Heart right ventricle (tissue), 16 donors: Measurements from ENCODE around the gene LPCAT1. TPM values are rescaled to one million over a fixed set of nuclear protein-coding genes. Genes with fewer than 3 reads are reported as not detected.

ENCODE experiments used
- ATAC-seq, 8 donors: fragments of 200-7000 bp; cut with Tn5 transposase; one replicate each; pipeline ENCODE4 v1.9.1; 2020; ENCODE audit warnings: mild to moderate bottlenecking in 8 of 8, moderate library complexity in 8 of 8, moderate number of reproducible peaks in 1 of 8
- DNase-seq, 2 donors: peaks; one replicate each; pipeline ENCODE4 v3.0.0-alpha.2; 2020
- H3K27ac ChIP-seq, 10 donors: fragments of 200-600 bp; sonication (generic) in 2 of 10; one replicate each; pipeline versions ENCODE4 v1.5.0 to v1.8.0; 2020 to 2022; ENCODE audit warnings: mild to moderate bottlenecking in 3 of 10
- H3K27me3 ChIP-seq, 7 donors: fragments of 200-600 bp; one replicate each; pipeline ENCODE4 v1.8.0; 2021 to 2022; ENCODE audit warnings: mild to moderate bottlenecking in 2 of 7
- H3K36me3 ChIP-seq, 9 donors: fragments of 200-600 bp; sonication (generic) in 1 of 9; one replicate each; pipeline versions ENCODE4 v1.5.0 to v1.8.0; 2020 to 2022; ENCODE audit warnings: mild to moderate bottlenecking in 2 of 9
- H3K4me1 ChIP-seq, 9 donors: fragments of 200-600 bp; sonication (generic) in 1 of 9; one replicate each; pipeline versions ENCODE4 v1.5.0 to v1.8.0; 2020 to 2022; ENCODE audit warnings: mild to moderate bottlenecking in 4 of 9
- H3K4me3 ChIP-seq, 10 donors: fragments of 200-600 bp; sonication (generic) in 2 of 10; one replicate each; pipeline versions ENCODE4 v1.5.0 to v1.8.0; 2020 to 2022; ENCODE audit warnings: mild to moderate bottlenecking in 7 of 10, moderate library complexity in 2 of 10
- H3K9me3 ChIP-seq, 11 donors: fragments of 200-600 bp in 10 of 11; sonication (generic) in 2 of 11; one replicate each; pipeline versions ENCODE4 v1.5.0 to v1.8.0; 2013 to 2022; ENCODE audit warnings: mild to moderate bottlenecking in 2 of 11, control low read depth in 1 of 11, moderate library complexity in 1 of 11
- WGBS, 2 donors: extraction: QIAGEN DNeasy Blood & Tissue Kit; methylation state at CpG; one replicate each; pipeline ENCODE4 v1.1.7; 2013; ENCODE audit warnings: inconsistent platforms in 1 of 2; 5-methylcytosine and 5-hydroxymethylcytosine counted together
- intact Hi-C, 10 donors: fragments of 100-400 bp; cut with DNase I; formaldehyde crosslinking; loops; one replicate each; pipeline versions ENCODE4 v1.11.1 to v1.14.2; 2022
- polyA plus RNA-seq, 2 donors: library from polyadenylated mRNA; stranded (reverse); fragments of 200-250 nt; gene quantifications; one replicate each; pipeline ENCODE4 v1.2.3, GENCODE V29; 2013
- total RNA-seq, 10 donors: library from RNA; stranded (reverse); fragmentation: NEBNext Ultra II Directional in 3 of 10; extraction: Animal tissue kit (Norgen Biotek cat#: 25700) in 3 of 10; gene quantifications; one replicate each; pipeline versions ENCODE4 v1.2.1 to v1.2.4, GENCODE V29; 2021 to 2023
- TF ChIP-seq, protein P1 (sequence below), 9 donors: fragments of 200-600 bp; sonication (generic) in 2 of 9; IDR thresholded peaks; one replicate each; pipeline versions ENCODE4 v1.5.0 to v1.8.0; 2021 to 2022; ENCODE audit warnings: antibody characterized with exemption in 9 of 9, mild to moderate bottlenecking in 5 of 9, moderate library complexity in 1 of 9
- donor health status: Arrhythmogenic right ventricular cardiomyopathy.
- donor health status: ischemic (EF 13 %, LVEDD 7.1; RV severe dilation, severe dysfunction).
- donor health status: healthy with polysubstance abuse.
- donor health status: DM: no; HTN: yes; CAD: no.
- donor health status: DM: no; HTN: no; CAD: no.
- donor health status: ischemic (EF 25% LVEDD 6.9; RV normal size, moderate dysfunction).
- donor health status: ischemic (EF 25% LVEDD 5.7; RV mildly dilated, moderate dysfunction).
- donor health status: healthy.
- donor health status: DM: yes; HTN: yes; CAD: no.
- donor health status: Ischemic cardiomyopathy.
- donor health status: ischemic (EF 35%, LVEDD 5.7; RV mildly dilated, moderate dysfunction).
- donor health status: nonischemic (EF 11% LVEDD 7.7; RV severe dilation, severe dysfunction).
- donor health status: DM: yes; HTN: yes; CAD: no.
- donor health status: PGD.
- donor health status: ischemic (EF 29% LVEDD 5.4; RV normal size, mild dysfunction).
- donor health status: nonischemic (EF 23%, LVEDD 6.1; RV moderate dilation, normal function).

LPCAT1 gene
- total and polyA plus RNA-seq, 12 donors = 5.6 to 25.5 (median 9.6) TPM

GRCh38 chr5:1493413-1493812, 30.3 kb downstream of the LPCAT1 start:
- Histone ChIP-seq H3K27ac (no peak overlapping the region), H3K4me1 (peaks cover 0 to 52% (median 0%) of the 10 kb centered on the region in 9 donors), H3K36me3 (peaks cover 0 to 86% (median 10%) of the 10 kb centered on the region in 9 donors), H3K9me3 (no peaks in the 10 kb centered on the region), H3K27me3 (no peaks in the 10 kb centered on the region), H3K4me3 (no peak overlapping the region)
- TF ChIP-seq, protein P1, sequence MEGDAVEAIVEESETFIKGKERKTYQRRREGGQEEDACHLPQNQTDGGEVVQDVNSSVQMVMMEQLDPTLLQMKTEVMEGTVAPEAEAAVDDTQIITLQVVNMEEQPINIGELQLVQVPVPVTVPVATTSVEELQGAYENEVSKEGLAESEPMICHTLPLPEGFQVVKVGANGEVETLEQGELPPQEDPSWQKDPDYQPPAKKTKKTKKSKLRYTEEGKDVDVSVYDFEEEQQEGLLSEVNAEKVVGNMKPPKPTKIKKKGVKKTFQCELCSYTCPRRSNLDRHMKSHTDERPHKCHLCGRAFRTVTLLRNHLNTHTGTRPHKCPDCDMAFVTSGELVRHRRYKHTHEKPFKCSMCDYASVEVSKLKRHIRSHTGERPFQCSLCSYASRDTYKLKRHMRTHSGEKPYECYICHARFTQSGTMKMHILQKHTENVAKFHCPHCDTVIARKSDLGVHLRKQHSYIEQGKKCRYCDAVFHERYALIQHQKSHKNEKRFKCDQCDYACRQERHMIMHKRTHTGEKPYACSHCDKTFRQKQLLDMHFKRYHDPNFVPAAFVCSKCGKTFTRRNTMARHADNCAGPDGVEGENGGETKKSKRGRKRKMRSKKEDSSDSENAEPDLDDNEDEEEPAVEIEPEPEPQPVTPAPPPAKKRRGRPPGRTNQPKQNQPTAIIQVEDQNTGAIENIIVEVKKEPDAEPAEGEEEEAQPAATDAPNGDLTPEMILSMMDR (IDR thresholded peaks at IDR 0.05) = no peak
- intact Hi-C loops = no loop called here
- ATAC-seq (no peak), DNase-seq (no peak)
- WGBS, 2 donors = 91 to 94% methylated on average over 16 of the region's 16 CpGs

- H3K36me3 ChIP-seq = peaks cover 0 to 89% (median 14%) of the 10 kb centered on the region in 9 donors
- TF ChIP-seq, protein P1 (IDR thresholded peaks at IDR 0.05) = no peak
- no peak overlapping the region for H3K27ac ChIP-seq
- H3K9me3 ChIP-seq = no peaks in the 10 kb centered on the region
- peaks cover 0 to 45% (median 0%) of the 10 kb centered on the region in 9 donors for H3K4me1 ChIP-seq
- no peak overlapping the region for H3K4me3 ChIP-seq
- WGBS, 2 donors = 87 to 89% methylated on average over 12 of the region's 12 CpGs
- ATAC-seq (no peak), DNase-seq (no peak)
- intact Hi-C loops = no loop called here
- no peaks in the 10 kb centered on the region for H3K27me3 ChIP-seq
Observed at GRCh38 chr5:1492757-1493156, 31.0 kb downstream of the LPCAT1 start.

DNA sequence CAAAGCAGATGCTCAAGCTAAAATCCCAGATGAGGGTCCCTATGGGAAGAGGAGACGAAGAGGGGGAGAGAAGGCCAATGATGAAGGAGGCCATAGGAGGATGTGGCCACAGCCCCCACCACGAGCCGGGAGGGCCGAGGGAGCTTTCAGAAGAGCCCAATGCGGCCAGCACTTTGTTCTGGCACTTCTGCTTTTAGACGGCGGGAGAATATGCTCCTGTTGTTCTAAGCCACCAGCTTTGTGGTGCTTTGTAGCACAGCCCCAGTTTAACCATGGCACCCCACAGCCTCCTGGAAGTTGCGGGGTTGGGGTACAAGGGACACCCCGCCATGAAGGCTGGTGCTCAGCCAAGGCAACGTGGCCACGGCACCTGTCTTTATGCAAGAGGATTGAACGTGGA, 33.4 kb downstream of the LPCAT1 start:
- peaks cover 0 to 97% (median 14%) of the 10 kb centered on the region in 9 donors for H3K36me3 ChIP-seq
- intact Hi-C loops = no loop called here
- H3K4me3 ChIP-seq = no peak overlapping the region
- TF ChIP-seq, protein P1 (IDR thresholded peaks at IDR 0.05) = no peak
- H3K27me3 ChIP-seq = no peaks in the 10 kb centered on the region
- H3K4me1 ChIP-seq = peaks cover 0 to 21% (median 0%) of the 10 kb centered on the region in 9 donors
- WGBS, 2 donors = 84 to 93% methylated on average over 12 of the region's 12 CpGs
- ATAC-seq = peak in 1 of 8 donors; percentile 29
- no peak for DNase-seq
- peak overlapping the region in 1 of 10 donors; percentile 51 for H3K27ac ChIP-seq
- no peaks in the 10 kb centered on the region for H3K9me3 ChIP-seq

DNA sequence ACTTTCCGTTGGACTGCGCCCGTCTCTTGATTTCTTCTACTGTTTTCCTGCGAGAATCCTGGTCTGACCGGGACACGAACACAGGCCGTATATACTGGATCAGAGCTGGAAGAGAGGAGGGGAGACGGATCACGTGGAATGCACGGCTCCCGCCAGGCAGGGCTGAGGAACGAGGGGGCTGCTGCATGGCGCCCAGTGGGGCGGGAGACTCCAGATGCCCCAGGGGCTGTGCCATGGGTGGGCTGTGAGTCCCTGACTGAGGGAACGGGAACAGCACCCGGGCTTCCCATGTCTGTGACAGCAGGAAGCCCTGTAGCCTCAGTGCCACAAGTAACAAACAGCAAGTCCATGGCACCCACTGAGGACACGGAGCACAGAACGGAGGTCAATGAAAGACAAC, 34.0 kb downstream of the LPCAT1 start:
- Histone ChIP-seq H3K36me3 (peaks cover 0 to 100% (median 14%) of the 10 kb centered on the region in 9 donors), H3K9me3 (no peaks in the 10 kb centered on the region), H3K27ac (peak overlapping the region in 1 of 10 donors; percentile 51), H3K4me3 (no peak overlapping the region), H3K27me3 (no peaks in the 10 kb centered on the region), H3K4me1 (peaks cover 0 to 16% (median 0%) of the 10 kb centered on the region in 9 donors)
- intact Hi-C loops = no loop called here
- TF ChIP-seq, protein P1 (IDR thresholded peaks at IDR 0.05) = no peak
- 95 to 96% methylated on average over 18 of the region's 18 CpGs for WGBS, 2 donors
- ATAC-seq = no peak
- no peak for DNase-seq
